Cerebellar cortex (tissue), 1 donor: Measurements from ENCODE around the gene EIF4E2.
A peak's percentile ranks its signal among the peaks of the same experiment; 100 is the strongest.

ENCODE experiments used
- DNase-seq: peaks from one replicate; pipeline ENCODE4 v3.0.0-alpha.2; 2015; ENCODE audit warnings: low spot score

Gene EIF4E2

DNA sequence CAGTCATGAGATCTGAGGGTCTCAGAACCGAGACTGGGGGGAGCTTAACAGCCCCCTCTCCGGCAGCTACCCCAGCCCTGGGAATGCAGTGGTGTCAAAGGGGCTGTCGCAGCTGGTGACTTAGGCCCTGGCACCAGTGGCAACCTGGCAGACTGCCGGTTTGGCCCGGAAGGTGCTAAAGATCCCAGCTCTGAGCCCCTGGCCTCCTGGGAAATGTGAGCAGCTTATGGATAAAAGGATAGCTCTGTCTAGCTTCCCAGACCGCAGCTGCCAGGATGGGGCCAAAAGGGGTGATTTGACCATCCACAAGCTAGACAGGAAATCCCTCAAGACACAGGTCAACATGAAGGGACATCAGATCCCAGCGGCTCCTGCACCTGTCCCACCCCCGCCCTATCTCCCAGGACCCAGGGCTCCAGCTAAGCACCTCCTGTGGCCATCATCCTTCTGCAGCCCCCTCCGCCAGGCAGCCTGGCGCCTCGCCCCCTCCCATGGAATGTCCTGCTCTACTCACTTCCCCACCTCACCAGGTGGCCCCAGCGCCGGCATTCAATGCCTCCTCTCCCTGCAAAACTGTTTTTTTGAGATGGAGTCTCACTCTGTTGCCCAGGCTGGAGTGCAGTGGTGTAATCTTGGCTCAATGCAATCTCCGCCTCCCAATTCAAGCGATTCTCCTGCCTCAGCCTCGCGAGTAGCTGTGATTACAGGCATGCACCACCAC is 49.7 kb downstream of the EIF4E2 start:
- DNase-seq: no peak

GRCh38 chr2:232603283-232603682 is 52.8 kb downstream of the EIF4E2 start:
- DNase-seq: no peak

- DNase-seq: no peak
These were observed 54.0 kb downstream of the EIF4E2 start for GRCh38 chr2:232604535-232604934.

GRCh38 chr2:232607011-232607410 is 56.5 kb downstream of the EIF4E2 start:
- no peak for DNase-seq

- no peak for DNase-seq
These were observed 59.1 kb downstream of the EIF4E2 start for GRCh38 chr2:232609607-232610006.

DNA sequence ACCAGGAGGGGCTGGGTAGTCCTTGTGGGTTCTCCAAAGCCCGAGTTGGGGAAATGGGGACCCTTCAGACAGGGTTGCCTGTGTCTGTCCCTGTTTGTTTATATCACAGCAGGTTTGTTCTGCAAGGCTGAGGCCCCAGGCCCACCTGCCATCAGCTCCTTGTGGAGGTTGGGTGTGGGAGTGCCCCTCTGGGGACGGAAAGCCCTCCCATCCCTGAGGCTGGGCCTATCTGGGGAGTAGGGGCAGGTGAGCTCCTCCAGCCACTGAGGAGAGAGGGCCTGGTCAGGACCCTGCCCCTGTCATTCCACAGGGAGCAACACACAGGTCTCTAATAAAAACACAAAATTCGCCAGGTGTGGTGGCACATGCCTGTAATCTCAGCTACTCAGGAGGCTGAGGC is 59.6 kb downstream of the EIF4E2 start:
- no peak for DNase-seq

DNA sequence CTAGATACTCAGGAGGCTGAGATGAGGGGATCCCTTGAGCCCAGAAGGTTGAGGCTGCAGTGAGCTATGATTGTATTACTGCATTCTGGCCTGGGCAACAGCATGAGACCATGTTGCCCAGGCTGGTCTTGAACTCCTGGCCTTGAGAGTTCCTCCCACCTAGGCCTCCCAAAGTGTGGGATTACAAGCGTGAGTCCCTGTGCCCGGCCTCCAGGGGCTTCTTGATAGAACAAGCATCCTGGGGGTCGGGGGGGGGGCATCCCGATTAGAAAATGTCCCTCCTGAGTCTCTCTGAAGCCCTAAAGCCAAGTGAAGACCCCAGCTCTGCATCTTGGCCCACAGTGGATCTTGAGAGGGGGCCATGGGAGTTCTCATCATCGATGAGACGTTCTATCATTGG is 60.6 kb downstream of the EIF4E2 start:
- DNase-seq: no peak

- DNase-seq: peak; percentile 43
These were observed 61.2 kb downstream of the EIF4E2 start for GRCh38 chr2:232611559-232612218.

GRCh38 chr2:232613538-232614134 is 63.1 kb downstream of the EIF4E2 start:
- no peak for DNase-seq

GRCh38 chr2:232615339-232615738 is 64.8 kb downstream of the EIF4E2 start:
- no peak for DNase-seq
